ENCODE data around the gene HEXB.
"Not testable (repeated sequence)": the region's sequence is repeated elsewhere in the genome, so short reads cannot be mapped to it uniquely, and the experiment has no call there.

The HEXB gene

GRCh38 chr5:74672215-74672877 is 12.7 kb upstream of the HEXB start:
- TF ChIP-seq CSDC2 (CRISPR knock-in tag; IDR thresholded peaks at IDR 0.05), result no peak
- no peak for TF ChIP-seq ZNF565 (CRISPR knock-in tag; conservative IDR thresholded peaks at IDR 0.05; ENCODE audit: low read depth)
- no peak for TF ChIP-seq ZC3H10 (CRISPR knock-in tag; IDR thresholded peaks at IDR 0.05)
- TF ChIP-seq TOX (CRISPR knock-in tag; IDR thresholded peaks at IDR 0.05; ENCODE audit: borderline replicate concordance), result no peak
- no peak for TF ChIP-seq PATZ1 (CRISPR knock-in tag; IDR thresholded peaks at IDR 0.05; ENCODE audit: borderline replicate concordance)
- TF ChIP-seq ZFP30 (CRISPR knock-in tag; IDR thresholded peaks at IDR 0.05), result no peak
- no peak for TF ChIP-seq OSR1 (CRISPR knock-in tag; IDR thresholded peaks at IDR 0.05)
- no peak for TF ChIP-seq TCF4 (CRISPR knock-in tag; IDR thresholded peaks at IDR 0.05; ENCODE audit: borderline replicate concordance)
- TF ChIP-seq, protein P1, sequence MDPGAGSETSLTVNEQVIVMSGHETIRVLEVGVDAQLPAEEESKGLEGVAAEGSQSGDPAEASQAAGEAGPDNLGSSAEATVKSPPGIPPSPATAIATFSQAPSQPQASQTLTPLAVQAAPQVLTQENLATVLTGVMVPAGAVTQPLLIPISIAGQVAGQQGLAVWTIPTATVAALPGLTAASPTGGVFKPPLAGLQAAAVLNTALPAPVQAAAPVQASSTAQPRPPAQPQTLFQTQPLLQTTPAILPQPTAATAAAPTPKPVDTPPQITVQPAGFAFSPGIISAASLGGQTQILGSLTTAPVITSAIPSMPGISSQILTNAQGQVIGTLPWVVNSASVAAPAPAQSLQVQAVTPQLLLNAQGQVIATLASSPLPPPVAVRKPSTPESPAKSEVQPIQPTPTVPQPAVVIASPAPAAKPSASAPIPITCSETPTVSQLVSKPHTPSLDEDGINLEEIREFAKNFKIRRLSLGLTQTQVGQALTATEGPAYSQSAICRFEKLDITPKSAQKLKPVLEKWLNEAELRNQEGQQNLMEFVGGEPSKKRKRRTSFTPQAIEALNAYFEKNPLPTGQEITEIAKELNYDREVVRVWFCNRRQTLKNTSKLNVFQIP (CRISPR knock-in tag; IDR thresholded peaks at IDR 0.05; ENCODE audit: borderline replicate concordance, low read depth), result no peak
- no peak for TF ChIP-seq ZNF8 (CRISPR knock-in tag; IDR thresholded peaks at IDR 0.05)
- no peak for TF ChIP-seq RARB (CRISPR knock-in tag; IDR thresholded peaks at IDR 0.05)

DNA sequence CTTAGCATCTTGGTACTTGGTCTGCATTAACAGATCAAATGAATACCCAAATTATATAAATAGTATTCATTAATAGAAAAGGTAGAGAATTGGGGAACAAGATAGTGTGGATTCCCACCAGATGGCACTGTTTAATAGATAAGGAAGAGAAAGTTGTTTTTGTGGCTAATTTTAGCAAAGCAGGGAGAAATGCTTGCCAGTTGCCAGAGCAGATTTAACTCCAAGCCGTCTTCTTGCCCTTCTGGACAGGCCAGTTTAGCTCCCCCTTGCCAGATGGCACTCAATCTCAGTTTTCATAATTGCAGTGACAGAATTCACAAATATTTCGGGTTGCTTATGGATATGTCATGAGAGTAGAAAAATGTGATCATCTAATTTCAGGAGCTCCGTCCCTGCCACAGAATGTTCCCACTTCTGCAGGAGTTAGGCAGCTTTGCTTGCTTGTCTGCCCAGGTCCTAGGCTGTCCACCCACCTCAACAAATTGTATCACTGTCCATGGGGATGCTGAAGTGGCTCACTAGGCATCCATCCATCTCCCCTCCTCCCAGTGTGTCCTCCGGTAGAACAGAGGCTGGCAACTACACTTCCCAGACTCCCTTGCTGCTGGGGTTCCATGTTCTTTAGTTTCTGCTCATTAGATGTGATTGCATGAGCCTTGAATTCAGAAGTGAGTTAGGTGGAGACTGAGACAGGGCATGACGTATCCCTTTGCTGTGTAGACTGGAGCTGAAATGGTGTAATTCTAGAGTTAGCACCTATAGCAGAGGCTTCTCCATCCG is 11.8 kb upstream of the HEXB start:
- peak; percentile 89 for ATAC-seq
- TF ChIP-seq OSR1 (CRISPR knock-in tag; IDR thresholded peaks at IDR 0.05), result no peak
- no peak for TF ChIP-seq ZFP3 (CRISPR knock-in tag; IDR thresholded peaks at IDR 0.05)
- TF ChIP-seq, protein P2, sequence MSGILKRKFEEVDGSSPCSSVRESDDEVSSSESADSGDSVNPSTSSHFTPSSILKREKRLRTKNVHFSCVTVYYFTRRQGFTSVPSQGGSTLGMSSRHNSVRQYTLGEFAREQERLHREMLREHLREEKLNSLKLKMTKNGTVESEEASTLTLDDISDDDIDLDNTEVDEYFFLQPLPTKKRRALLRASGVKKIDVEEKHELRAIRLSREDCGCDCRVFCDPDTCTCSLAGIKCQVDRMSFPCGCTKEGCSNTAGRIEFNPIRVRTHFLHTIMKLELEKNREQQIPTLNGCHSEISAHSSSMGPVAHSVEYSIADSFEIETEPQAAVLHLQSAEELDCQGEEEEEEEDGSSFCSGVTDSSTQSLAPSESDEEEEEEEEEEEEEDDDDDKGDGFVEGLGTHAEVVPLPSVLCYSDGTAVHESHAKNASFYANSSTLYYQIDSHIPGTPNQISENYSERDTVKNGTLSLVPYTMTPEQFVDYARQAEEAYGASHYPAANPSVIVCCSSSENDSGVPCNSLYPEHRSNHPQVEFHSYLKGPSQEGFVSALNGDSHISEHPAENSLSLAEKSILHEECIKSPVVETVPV (CRISPR knock-in tag; IDR thresholded peaks at IDR 0.05), result no peak
- TF ChIP-seq ZNF8 (CRISPR knock-in tag; IDR thresholded peaks at IDR 0.05), result no peak
- TF ChIP-seq TOX (CRISPR knock-in tag; IDR thresholded peaks at IDR 0.05; ENCODE audit: borderline replicate concordance), result no peak
- no peak for TF ChIP-seq CREB5 (CRISPR knock-in tag; IDR thresholded peaks at IDR 0.05; ENCODE audit: low read depth)
- TF ChIP-seq ZFP30 (CRISPR knock-in tag; IDR thresholded peaks at IDR 0.05), result no peak
- TF ChIP-seq PATZ1 (CRISPR knock-in tag; IDR thresholded peaks at IDR 0.05; ENCODE audit: borderline replicate concordance), result no peak
- no peak; the same call in 1 of the 2 replicates for TF ChIP-seq TCF4 (CRISPR knock-in tag; IDR thresholded peaks at IDR 0.05; ENCODE audit: borderline replicate concordance)
- TF ChIP-seq SNAI2 (CRISPR knock-in tag; IDR thresholded peaks at IDR 0.05), result no peak
- TF ChIP-seq ISL1 (CRISPR knock-in tag; IDR thresholded peaks at IDR 0.05), result no peak
- TF ChIP-seq ZC3H10 (CRISPR knock-in tag; IDR thresholded peaks at IDR 0.05), result no peak
- no peak for TF ChIP-seq RARB (CRISPR knock-in tag; IDR thresholded peaks at IDR 0.05)
- no peak for TF ChIP-seq BACH2 (CRISPR knock-in tag; IDR thresholded peaks at IDR 0.05; ENCODE audit: borderline replicate concordance)
- no peak for TF ChIP-seq ARNTL (CRISPR knock-in tag; IDR thresholded peaks at IDR 0.05; ENCODE audit: borderline replicate concordance, low read depth)

More at GRCh38 chr5:74672215-74672877, 12.7 kb upstream of the HEXB start:
- ATAC-seq, result no peak; the same call in 2 of the 3 replicates

- ATAC-seq, result not testable (repeated sequence)
Measured at GRCh38 chr5:74676466-74676865, 8.6 kb upstream of the HEXB start.

DNA sequence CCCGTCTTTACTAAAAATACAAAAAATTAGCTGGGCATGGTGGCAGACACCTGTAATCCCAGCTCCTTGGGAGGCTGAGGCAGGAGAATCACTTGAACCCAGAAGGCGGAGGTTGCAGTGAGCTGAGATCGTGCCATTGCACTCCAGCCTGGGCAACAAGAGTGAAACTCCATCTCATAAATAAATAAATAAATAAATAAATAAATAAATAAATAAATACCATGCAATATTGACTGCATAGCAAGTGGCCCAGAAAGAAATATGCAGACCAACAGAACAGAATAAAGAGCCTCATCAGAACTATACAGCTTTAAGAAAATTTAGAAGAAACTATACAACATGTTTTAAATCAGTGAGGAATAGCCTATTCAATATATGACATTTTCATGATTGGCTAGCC is 6.9 kb upstream of the HEXB start:
- ATAC-seq, result not testable (repeated sequence)

DNA sequence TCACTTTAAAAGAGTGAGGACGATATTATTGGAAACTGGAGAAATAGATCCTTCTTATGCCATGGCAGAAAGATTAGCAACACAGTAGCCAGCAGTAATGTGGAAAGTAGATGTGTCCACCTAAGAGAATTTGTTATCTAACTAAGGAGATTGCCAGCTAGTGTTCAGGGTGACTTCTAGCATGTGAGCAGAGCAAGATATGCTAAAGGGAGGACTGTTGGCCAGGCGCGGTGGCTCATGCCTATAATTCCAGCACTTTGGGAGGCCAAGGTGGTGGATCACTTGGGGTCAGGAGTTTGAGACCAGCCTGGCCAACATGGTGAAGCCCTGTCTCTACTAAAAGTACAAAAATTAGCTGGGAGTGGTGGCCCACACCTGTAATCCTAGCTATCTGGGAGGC is 5.7 kb upstream of the HEXB start:
- ATAC-seq, result not testable (repeated sequence)
